HepG2 (cell line): ENCODE results near the gene FHIT. TPM values are rescaled to one million over a fixed set of nuclear protein-coding genes. Genes with fewer than 3 reads are reported as not detected.

Source experiments
- ATAC-seq: fragments of 200-7000 bp; cut with Tn5 transposase; 3 replicates; pipeline ENCODE4 v1.9.1; 2020; ENCODE audit warnings: mild to moderate bottlenecking, moderate library complexity
- BruUV-seq: library from RNA; stranded (reverse); fragments of 400-500 nt; replicated peaks from 2 replicates; lab custom pipeline; 2021; lab: Mats Ljungman, UMichigan
- CTCF ChIA-PET: fragments of 300-600 bp; formaldehyde crosslinking; extraction: SDS; loops from one replicate; lab custom pipeline; 2021; ENCODE audit warnings: low total read pairs, inconsistent platforms, low intra/inter-chr PET ratio; lab: Yijun Ruan, JAX
- POLR2A ChIA-PET: fragments of 350-600 bp; sonication (Branson Sonifier 250); formaldehyde crosslinking; loops from one replicate; lab custom pipeline; 2020; ENCODE audit warnings: antibody characterized with exemption, inconsistent platforms; lab: Yijun Ruan, JAX
- DNase-seq: peaks from one replicate; pipeline ENCODE4 v3.0.0-alpha.2; 2015; ENCODE audit warnings: low spot score
- FAIRE-seq: peaks from 3 replicates; lab custom pipeline; 2011; peaks lifted over from hg19 to GRCh38; lab: Jason Lieb, UNC
- H2AFZ ChIP-seq: one replicate; pipeline ENCODE4 v1.6.1; 2011; ENCODE audit warnings: low read length, inconsistent platforms
- H3K27ac ChIP-seq: fragments of 300-600 bp; 3 replicates; pipeline ENCODE4 v1.8.0; 2011; ENCODE audit warnings: mixed run types, mild to moderate bottlenecking, mixed read lengths, low read length, inconsistent platforms; ENCODE audit not compliant: insufficient read depth; ENCODE audit errors: extremely low read length
- H3K27me3 ChIP-seq, 2 experiments: fragments of 200-600 bp in 1 of 2; 2 replicates in 1 of 2; 3 replicates in 1 of 2; pipeline versions ENCODE4 v1.6.0 to v1.8.0; 2011; ENCODE audit warnings: low read length in 2 of 2, mild to moderate bottlenecking in 2 of 2, moderate library complexity in 2 of 2, inconsistent platforms in 1 of 2; ENCODE audit not compliant: insufficient read depth in 2 of 2, control insufficient read depth in 1 of 2
- H3K36me3 ChIP-seq, 2 experiments: fragments of 200-600 bp in 1 of 2; replicated peaks in 1 of 2; 2 replicates in 1 of 2; 3 replicates in 1 of 2; pipeline versions ENCODE4 v1.5.1 to v1.8.0; 2011; ENCODE audit warnings: low read length in 2 of 2, inconsistent platforms in 1 of 2; ENCODE audit not compliant: insufficient read depth in 2 of 2, control insufficient read depth in 1 of 2
- H3K4me1 ChIP-seq: 2 replicates; pipeline ENCODE4 v1.5.1; 2012; ENCODE audit warnings: low read length, inconsistent platforms; ENCODE audit not compliant: insufficient read depth
- H3K4me2 ChIP-seq: 2 replicates; pipeline ENCODE4 v1.6.0; 2011; ENCODE audit warnings: low read depth, low read length, inconsistent platforms
- H3K4me3 ChIP-seq, 3 experiments: fragments of 200-600 bp in 1 of 3; sonication (generic), shearing (Covaris generic) in 1 of 3; replicated peaks in 1 of 3; 2 replicates each; pipeline ENCODE4 v1.5.1; 2011 to 2016; ENCODE audit warnings: low read length in 3 of 3, inconsistent platforms in 2 of 3, low read depth in 2 of 3, mild to moderate bottlenecking in 2 of 3, control low read depth in 1 of 3, mixed read lengths in 1 of 3; ENCODE audit not compliant: insufficient read depth in 1 of 3
- H3K79me2 ChIP-seq: one replicate; pipeline ENCODE4 v1.6.1; 2011; ENCODE audit warnings: low read length, inconsistent platforms; ENCODE audit not compliant: insufficient read depth
- H3K9ac ChIP-seq: 2 replicates; pipeline ENCODE4 v1.6.0; 2011; ENCODE audit warnings: mild to moderate bottlenecking, low read depth, low read length, inconsistent platforms; ENCODE audit not compliant: insufficient read depth
- H3K9me3 ChIP-seq: 2 replicates; pipeline ENCODE4 v1.5.1; 2012; ENCODE audit warnings: mild to moderate bottlenecking, low read length
- H4K20me1 ChIP-seq: 2 replicates; pipeline ENCODE4 v1.6.0; 2011; ENCODE audit warnings: inconsistent platforms, mild to moderate bottlenecking, low read length, moderate library complexity; ENCODE audit not compliant: insufficient read depth
- JUNB ChIP-seq: sonication (generic); formaldehyde crosslinking; IDR thresholded peaks from 2 replicates; pipeline ENCODE4 v1.8.0; 2022; ENCODE audit warnings: missing genetic modification reagents, mild to moderate bottlenecking, borderline replicate concordance
- KDM2A ChIP-seq: sonication (generic); formaldehyde crosslinking; IDR thresholded peaks from 2 replicates; pipeline ENCODE4 v1.4.0; 2020; ENCODE audit warnings: low read depth, missing genetic modification reagents, borderline replicate concordance
- NBN ChIP-seq: fragments of 450-650 bp; conservative IDR thresholded peaks from 2 replicates; pipeline ENCODE4 v1.6.1; 2017
- NR3C1 ChIP-seq: sonication (generic); formaldehyde crosslinking; IDR thresholded peaks from 2 replicates; pipeline ENCODE4 v1.4.0; 2020; ENCODE audit warnings: missing genetic modification reagents
- PAWR ChIP-seq: sonication (generic); formaldehyde crosslinking; IDR thresholded peaks from 2 replicates; pipeline ENCODE4 v1.4.0; 2020; ENCODE audit warnings: missing genetic modification reagents, mild to moderate bottlenecking, borderline replicate concordance
- SMYD3 ChIP-seq: sonication (generic); formaldehyde crosslinking; IDR thresholded peaks from 2 replicates; pipeline ENCODE4 v1.8.1; 2023; ENCODE audit warnings: mild to moderate bottlenecking, missing genetic modification reagents
- ZBTB25 ChIP-seq: IDR thresholded peaks from 2 replicates; pipeline ENCODE4 v1.6.1; 2018; ENCODE audit warnings: missing genetic modification reagents
- ZFP36L1 ChIP-seq: sonication (generic); formaldehyde crosslinking; IDR thresholded peaks from 2 replicates; pipeline ENCODE4 v1.8.0; 2022; ENCODE audit warnings: mild to moderate bottlenecking, missing genetic modification reagents, moderate library complexity
- ZNF251 ChIP-seq: sonication (generic); formaldehyde crosslinking; IDR thresholded peaks from 2 replicates; pipeline ENCODE4 v1.9.0; 2021; ENCODE audit warnings: mild to moderate bottlenecking, missing genetic modification reagents
- ZNF3 ChIP-seq: IDR thresholded peaks from 2 replicates; pipeline ENCODE4 v1.7.0; 2017; ENCODE audit warnings: inconsistent platforms
- ZNF407 ChIP-seq: sonication (generic); formaldehyde crosslinking; IDR thresholded peaks from one replicate; pipeline ENCODE4 v1.5.1; 2020; ENCODE audit warnings: mild to moderate bottlenecking, missing genetic modification reagents; ENCODE audit errors: not compliant biosample characterization
- ZNF44 ChIP-seq: sonication (generic); formaldehyde crosslinking; IDR thresholded peaks from 2 replicates; pipeline ENCODE4 v1.5.1; 2020; ENCODE audit warnings: mild to moderate bottlenecking, missing genetic modification reagents
- ZNF468 ChIP-seq: sonication (generic); formaldehyde crosslinking; IDR thresholded peaks from 2 replicates; pipeline ENCODE4 v1.8.0; 2022; ENCODE audit warnings: mild to moderate bottlenecking, moderate library complexity, missing genetic modification reagents
- ZNF552 ChIP-seq: sonication (generic); formaldehyde crosslinking; IDR thresholded peaks from 2 replicates; pipeline ENCODE4 v1.9.0; 2022; ENCODE audit warnings: missing genetic modification reagents, mild to moderate bottlenecking, borderline replicate concordance
- ZNF674 ChIP-seq: sonication (generic); formaldehyde crosslinking; IDR thresholded peaks from 2 replicates; pipeline ENCODE4 v1.5.0; 2020; ENCODE audit warnings: low read depth, mild to moderate bottlenecking, missing genetic modification reagents
- ZNF788 ChIP-seq: sonication (generic); formaldehyde crosslinking; IDR thresholded peaks from 2 replicates; pipeline ENCODE4 v1.5.0; 2020; ENCODE audit warnings: mild to moderate bottlenecking, missing genetic modification reagents, borderline replicate concordance
- WGBS: methylation state at CpG from one replicate; pipeline ENCODE4 v1.1.6; 2017; ENCODE audit warnings: low lambda C conversion rate; 5-methylcytosine and 5-hydroxymethylcytosine counted together
- in situ Hi-C: cut with HindIII; loops from 2 replicates; pipeline ENCODE4 v1.10.0; 2017; ENCODE audit warnings: low pct_unique_long_range_greater_than_20kb; ENCODE audit not compliant: extremely low pct_ligation_motif_present
- intact Hi-C: fragments of 100-400 bp; cut with micrococcal nuclease; formaldehyde crosslinking; loops from one replicate; pipeline ENCODE4 v1.10.0; 2022; ENCODE audit not compliant: unreplicated experiment
- polyA plus RNA-seq, 8 experiments: library from polyadenylated mRNA; depleted of rRNA in 3 of 8; stranded (reverse) in 7 of 8; unstranded in 1 of 8; fragments of >200 nt; fragmentation: Illumina TruSeq in 4 of 8; extraction: Trizol in 4 of 8; gene quantifications; 2 replicates each; pipeline versions ENCODE4 v1.2.1 to v1.2.3, GENCODE V29; 2011 to 2016; ENCODE audit warnings: low read depth in 4 of 8, missing spikeins in 1 of 8, mixed read lengths in 1 of 8; ENCODE audit not compliant: insufficient read depth in 1 of 8
- total RNA-seq, 5 experiments: library from RNA; depleted of rRNA; stranded (reverse); fragments of >200 nt; fragmentation: Illumina TruSeq; extraction: Trizol; gene quantifications; 2 replicates each; pipeline ENCODE4 v1.2.3, GENCODE V29; 2016; ENCODE audit warnings: low read depth in 1 of 5

Gene FHIT
- total and polyA plus RNA-seq, 2 of the 13 experiments (the other 11 are each of a cell fraction or from before 2014, with no cell fraction given), result 4.0 to 4.6 TPM

GRCh38 chr3:61201071-61201470 is 50.2 kb downstream of the FHIT start:
- no peak overlapping the region for H3K9ac ChIP-seq
- intact Hi-C loops, result no loop called here
- no peaks in the 10 kb centered on the region for H3K9me3 ChIP-seq
- no peaks in the 10 kb centered on the region for H3K79me2 ChIP-seq
- no peaks in the 10 kb centered on the region for H3K27me3 ChIP-seq
- DNase-seq (no peak), FAIRE-seq (no peak), ATAC-seq (no peak)
- no peak overlapping the region for H3K4me3 ChIP-seq
- no peak overlapping the region for H3K4me2 ChIP-seq
- H3K4me1 ChIP-seq, result peaks cover 8% of the 10 kb centered on the region
- no peaks in the 10 kb centered on the region for H3K36me3 ChIP-seq
- H4K20me1 ChIP-seq, result no peaks in the 10 kb centered on the region
- H3K27ac ChIP-seq, result no peak overlapping the region
- POLR2A ChIA-PET, result no interaction called here
- 96% methylated on average over 3 of the region's 3 CpGs for WGBS
- CTCF ChIA-PET, result no interaction called here
- no TSS peak for BruUV-seq
- in situ Hi-C loops, result no loop called here
- no peak overlapping the region for H2AFZ ChIP-seq
- TF ChIP-seq KDM2A (CRISPR knock-in tag) (no peak), NBN (no peak), ZBTB25 (no peak), PAWR (CRISPR knock-in tag) (no peak), JUNB (no peak), SMYD3 (no peak), ZNF468 (no peak), ZNF44 (CRISPR knock-in tag) (no peak), ZNF251 (CRISPR knock-in tag) (no peak), ZNF674 (no peak), ZNF552 (CRISPR knock-in tag) (no peak), ZNF407 (CRISPR knock-in tag) (no peak), ZFP36L1 (CRISPR knock-in tag) (no peak), ZNF3 (CRISPR knock-in tag) (no peak), NR3C1 (CRISPR knock-in tag) (no peak), ZNF788 (CRISPR knock-in tag) (no peak)
